Gastrocnemius medialis (tissue), 4 donors: ENCODE results near the gene MYDGF. TPM values are rescaled to one million over a fixed set of nuclear protein-coding genes. Genes with fewer than 3 reads are reported as not detected.

ENCODE experiments used
- ATAC-seq, 2 donors: fragments of 150-250 bp; one replicate each; pipeline ENCODE4 v1.9.1; 2016
- DNase-seq, 2 donors: peaks; one replicate each; pipeline ENCODE4 v3.0.0-alpha.2; 2019
- H3K27ac ChIP-seq, 4 donors: fragments of 200-600 bp; sonication (generic); 1 replicate in 1 of 4; 2 replicates in 3 of 4; pipeline ENCODE4 v1.5.1; 2016 to 2018; ENCODE audit warnings: mild to moderate bottlenecking in 2 of 4, moderate library complexity in 1 of 4
- H3K27me3 ChIP-seq, 3 donors: fragments of 200-600 bp; sonication (generic) in 2 of 3; 1 replicate in 1 of 3; 2 replicates in 2 of 3; pipeline versions ENCODE4 v1.5.1 to v1.6.0; 2016 to 2019; ENCODE audit warnings: mild to moderate bottlenecking in 1 of 3, moderate library complexity in 1 of 3
- H3K36me3 ChIP-seq, 2 donors: fragments of 200-600 bp; sonication (generic) in 1 of 2; one replicate each; pipeline ENCODE4 v1.5.1; 2017 to 2018
- H3K4me1 ChIP-seq, 2 donors: fragments of 200-600 bp; sonication (generic) in 1 of 2; one replicate each; pipeline ENCODE4 v1.5.1; 2016 to 2017; ENCODE audit warnings: mild to moderate bottlenecking in 2 of 2
- H3K4me3 ChIP-seq, 4 donors: fragments of 200-600 bp; sonication (generic) in 3 of 4; 1 replicate in 1 of 4; 2 replicates in 3 of 4; pipeline ENCODE4 v1.5.1; 2016 to 2019; ENCODE audit warnings: mild to moderate bottlenecking in 2 of 4
- H3K9me3 ChIP-seq, 3 donors: fragments of 200-600 bp; sonication (generic) in 2 of 3; 1 replicate in 1 of 3; 2 replicates in 2 of 3; pipeline ENCODE4 v1.5.1; 2016 to 2019
- POLR2A ChIP-seq, 2 donors: fragments of 450-650 bp; IDR thresholded peaks; one replicate each; pipeline ENCODE4 v1.6.1; 2017; ENCODE audit warnings: antibody characterized with exemption in 2 of 2, mild to moderate bottlenecking in 2 of 2, moderate library complexity in 2 of 2
- in situ Hi-C, 4 donors: fragments of 200-750 bp; cut with MboI; loops; one replicate each; pipeline versions ENCODE4 v1.15.0 to v1.8.0; 2017; ENCODE audit warnings: low sequenced_read_pairs in 4 of 4
- intact Hi-C: fragments of 100-400 bp; cut with DNase I; formaldehyde crosslinking; loops from one replicate; pipeline ENCODE4 v1.15.1; 2023; ENCODE audit warnings: low total_unique reads
- total RNA-seq, 4 donors: library from RNA; depleted of rRNA; stranded (reverse); fragments of >200 nt; gene quantifications; one replicate each; pipeline versions ENCODE4 v1.1.0 to v1.2.3, GENCODE V29; 2016
- TF ChIP-seq, protein P1 (sequence below), 5 experiments: fragments of 450-650 bp in 3 of 5; fragments of 200-600 bp in 2 of 5; sonication (generic) in 2 of 5; IDR thresholded peaks in 4 of 5; conservative IDR thresholded peaks in 1 of 5; 1 replicate in 4 of 5; 2 replicates in 1 of 5; pipeline ENCODE4 v1.5.1; 2016 to 2019; ENCODE audit warnings: antibody characterized with exemption in 5 of 5, mild to moderate bottlenecking in 3 of 5, moderate library complexity in 3 of 5

Gene MYDGF
- total RNA-seq, 4 donors from 2014 or later = 8.0 to 12.9 (median 10.1) TPM

- no peak for TF ChIP-seq POLR2A (IDR thresholded peaks at IDR 0.05)
- TF ChIP-seq, protein P1, sequence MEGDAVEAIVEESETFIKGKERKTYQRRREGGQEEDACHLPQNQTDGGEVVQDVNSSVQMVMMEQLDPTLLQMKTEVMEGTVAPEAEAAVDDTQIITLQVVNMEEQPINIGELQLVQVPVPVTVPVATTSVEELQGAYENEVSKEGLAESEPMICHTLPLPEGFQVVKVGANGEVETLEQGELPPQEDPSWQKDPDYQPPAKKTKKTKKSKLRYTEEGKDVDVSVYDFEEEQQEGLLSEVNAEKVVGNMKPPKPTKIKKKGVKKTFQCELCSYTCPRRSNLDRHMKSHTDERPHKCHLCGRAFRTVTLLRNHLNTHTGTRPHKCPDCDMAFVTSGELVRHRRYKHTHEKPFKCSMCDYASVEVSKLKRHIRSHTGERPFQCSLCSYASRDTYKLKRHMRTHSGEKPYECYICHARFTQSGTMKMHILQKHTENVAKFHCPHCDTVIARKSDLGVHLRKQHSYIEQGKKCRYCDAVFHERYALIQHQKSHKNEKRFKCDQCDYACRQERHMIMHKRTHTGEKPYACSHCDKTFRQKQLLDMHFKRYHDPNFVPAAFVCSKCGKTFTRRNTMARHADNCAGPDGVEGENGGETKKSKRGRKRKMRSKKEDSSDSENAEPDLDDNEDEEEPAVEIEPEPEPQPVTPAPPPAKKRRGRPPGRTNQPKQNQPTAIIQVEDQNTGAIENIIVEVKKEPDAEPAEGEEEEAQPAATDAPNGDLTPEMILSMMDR (IDR thresholded peaks at IDR 0.05 in 4 of 5, conservative IDR thresholded peaks at IDR 0.05 in 1 of 5) = no peak
- peaks cover 0 to 77% of the 10 kb centered on the region in 2 donors for H3K36me3 ChIP-seq
- no peaks in the 10 kb centered on the region for H3K27me3 ChIP-seq
- peaks cover 24 to 26% of the 10 kb centered on the region in 2 donors for H3K4me1 ChIP-seq
- ATAC-seq (no peak), DNase-seq (no peak)
- intact Hi-C loops = no loop called here
- H3K27ac ChIP-seq = no peak overlapping the region
- H3K4me3 ChIP-seq = no peak overlapping the region
- no peaks in the 10 kb centered on the region for H3K9me3 ChIP-seq
- in situ Hi-C loops = no loop called here
Observed at GRCh38 chr19:4689403-4689802, 19.3 kb upstream of the MYDGF start.

- in situ Hi-C loops = no loop called here
- Histone ChIP-seq H3K9me3 (no peaks in the 10 kb centered on the region), H3K27me3 (no peaks in the 10 kb centered on the region), H3K36me3 (peaks cover 0 to 86% of the 10 kb centered on the region in 2 donors), H3K4me3 (no peak overlapping the region), H3K4me1 (peaks cover 17 to 20% of the 10 kb centered on the region in 2 donors), H3K27ac (no peak overlapping the region)
- TF ChIP-seq POLR2A (IDR thresholded peaks at IDR 0.05) = no peak
- TF ChIP-seq, protein P1 (IDR thresholded peaks at IDR 0.05 in 4 of 5, conservative IDR thresholded peaks at IDR 0.05 in 1 of 5) = no peak
- DNase-seq (no peak), ATAC-seq (no peak)
- intact Hi-C loops = no loop called here
Observed at GRCh38 chr19:4688587-4688986, 18.4 kb upstream of the MYDGF start.

GRCh38 chr19:4687396-4687795 is 17.3 kb upstream of the MYDGF start:
- in situ Hi-C loops (no loop called here), intact Hi-C loops (no loop called here)
- H3K27ac ChIP-seq = no peak overlapping the region
- TF ChIP-seq POLR2A (IDR thresholded peaks at IDR 0.05) = no peak
- TF ChIP-seq, protein P1 (IDR thresholded peaks at IDR 0.05 in 4 of 5, conservative IDR thresholded peaks at IDR 0.05 in 1 of 5) = no peak
- peaks cover 0 to 91% of the 10 kb centered on the region in 2 donors for H3K36me3 ChIP-seq
- H3K4me1 ChIP-seq = peaks cover 5 to 8% of the 10 kb centered on the region in 2 donors
- H3K9me3 ChIP-seq = no peaks in the 10 kb centered on the region
- DNase-seq (no peak), ATAC-seq (no peak)
- H3K27me3 ChIP-seq = no peaks in the 10 kb centered on the region
- H3K4me3 ChIP-seq = no peak overlapping the region

DNA sequence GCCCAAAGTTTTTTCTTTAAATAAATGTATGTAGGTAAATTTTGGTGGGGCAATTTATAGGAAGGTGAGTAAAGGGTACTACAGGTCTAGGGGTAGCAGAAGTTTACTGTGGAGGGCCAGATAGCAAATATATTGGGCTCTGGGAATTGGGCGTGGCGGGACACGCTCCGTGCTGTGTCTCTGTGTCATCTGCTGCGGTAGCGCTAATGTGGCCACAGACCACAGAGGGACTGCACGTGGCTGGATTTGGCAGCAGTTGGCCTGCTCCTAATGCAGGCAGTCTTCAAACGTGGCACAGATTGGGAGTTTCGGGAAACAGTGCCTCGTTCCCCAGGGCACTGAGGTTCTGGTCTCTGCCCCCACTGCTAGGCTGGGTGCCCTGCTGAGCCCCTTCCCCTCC is 16.6 kb upstream of the MYDGF start:
- DNase-seq (no peak), ATAC-seq (no peak)
- no peaks in the 10 kb centered on the region for H3K27me3 ChIP-seq
- peaks cover 0 to under 1% of the 10 kb centered on the region in 2 donors for H3K4me1 ChIP-seq
- in situ Hi-C loops (no loop called here), intact Hi-C loops (no loop called here)
- peaks cover 0 to 90% of the 10 kb centered on the region in 2 donors for H3K36me3 ChIP-seq
- H3K9me3 ChIP-seq = no peaks in the 10 kb centered on the region
- no peak overlapping the region for H3K4me3 ChIP-seq
- H3K27ac ChIP-seq = no peak overlapping the region
- TF ChIP-seq, protein P1 (IDR thresholded peaks at IDR 0.05 in 4 of 5, conservative IDR thresholded peaks at IDR 0.05 in 1 of 5) = no peak
- no peak for TF ChIP-seq POLR2A (IDR thresholded peaks at IDR 0.05)
